Spleen (tissue), 11 donors: Measurements from ENCODE around the gene KLHDC7B. TPM values are rescaled to one million over a fixed set of nuclear protein-coding genes. Genes with fewer than 3 reads are reported as not detected.

ENCODE experiments used
- DNase-seq: peaks from one replicate; pipeline ENCODE4 v3.0.0-alpha.2; 2020
- H3K27ac ChIP-seq, 8 donors: fragments of 200-600 bp; sonication (generic) in 7 of 8; 1 replicate in 4 of 8; 2 replicates in 4 of 8; pipeline versions ENCODE4 v1.5.0 to v1.8.0; 2016 to 2021; ENCODE audit warnings: inconsistent platforms in 4 of 8, mild to moderate bottlenecking in 4 of 8, moderate library complexity in 1 of 8
- H3K27me3 ChIP-seq, 7 donors: fragments of 200-600 bp; sonication (generic) in 6 of 7; replicated peaks in 1 of 7; 1 replicate in 4 of 7; 2 replicates in 3 of 7; pipeline versions ENCODE4 v1.5.0 to v1.8.0; 2016 to 2021; ENCODE audit warnings: inconsistent platforms in 3 of 7, mild to moderate bottlenecking in 1 of 7
- H3K36me3 ChIP-seq, 6 donors: fragments of 200-600 bp; sonication (generic) in 5 of 6; 1 replicate in 4 of 6; 2 replicates in 2 of 6; pipeline versions ENCODE4 v1.5.0 to v1.8.0; 2016 to 2021; ENCODE audit warnings: inconsistent platforms in 2 of 6
- H3K4me1 ChIP-seq, 6 donors: fragments of 200-600 bp; sonication (generic) in 5 of 6; 1 replicate in 3 of 6; 2 replicates in 3 of 6; pipeline versions ENCODE4 v1.5.0 to v1.8.0; 2016 to 2021; ENCODE audit warnings: inconsistent platforms in 3 of 6
- H3K4me3 ChIP-seq, 8 donors: fragments of 200-600 bp; sonication (generic) in 7 of 8; 1 replicate in 4 of 8; 2 replicates in 4 of 8; pipeline versions ENCODE4 v1.5.0 to v1.8.0; 2016 to 2021; ENCODE audit warnings: inconsistent platforms in 4 of 8, mild to moderate bottlenecking in 4 of 8, moderate library complexity in 2 of 8
- H3K9me3 ChIP-seq, 8 donors: fragments of 200-600 bp; sonication (generic) in 7 of 8; 1 replicate in 4 of 8; 2 replicates in 4 of 8; pipeline versions ENCODE4 v1.5.0 to v1.8.0; 2016 to 2021; ENCODE audit warnings: inconsistent platforms in 4 of 8
- CTCF ChIP-seq, 11 experiments: fragments of 200-600 bp in 7 of 11; fragments of 450-650 bp in 4 of 11; sonication (generic) in 4 of 11; IDR thresholded peaks in 8 of 11; conservative IDR thresholded peaks in 3 of 11; 1 replicate in 7 of 11; 2 replicates in 4 of 11; pipeline versions ENCODE4 v1.4.0 to v1.8.0; 2016 to 2021; ENCODE audit warnings: antibody characterized with exemption in 11 of 11, inconsistent platforms in 4 of 11, mild to moderate bottlenecking in 1 of 11
- POLR2A ChIP-seq, 3 donors: fragments of 450-650 bp; IDR thresholded peaks; one replicate each; pipeline ENCODE4 v1.5.1; 2017; ENCODE audit warnings: antibody characterized with exemption in 3 of 3, mild to moderate bottlenecking in 1 of 3
- POLR2AphosphoS5 ChIP-seq, 3 donors: sonication (generic); formaldehyde crosslinking; IDR thresholded peaks; one replicate each; pipeline ENCODE4 v1.5.1; 2017; ENCODE audit warnings: antibody characterized with exemption in 3 of 3
- WGBS, 5 donors: extraction: QIAGEN DNeasy Blood & Tissue Kit in 3 of 5; methylation state at CpG; one replicate each; pipeline versions ENCODE4 v1.1.5 to v1.1.7; 2013 to 2018; 5-methylcytosine and 5-hydroxymethylcytosine counted together
- intact Hi-C: fragments of 100-400 bp; cut with DNase I; formaldehyde crosslinking; loops from one replicate; pipeline ENCODE4 v1.15.0; 2023; ENCODE audit warnings: low total_unique reads
- polyA plus RNA-seq, 3 donors: library from polyadenylated mRNA; stranded (reverse); fragments of 200-250 nt; gene quantifications; one replicate each; pipeline ENCODE4 v1.2.1, GENCODE V29; 2013
- total RNA-seq, 7 donors: library from RNA; depleted of rRNA in 3 of 7; stranded (reverse); fragments of >200 nt in 3 of 7; fragmentation: NEBNext Ultra II Directional in 4 of 7; extraction: Animal tissue kit (Norgen Biotek cat#: 25700) in 4 of 7; gene quantifications; one replicate each; pipeline versions ENCODE4 v1.1.0 to v1.2.1, GENCODE V29; 2016 to 2021
- donor health status: healthy with polysubstance abuse.
- donor health status: DM: no; HTN: no; CAD: no; lungs with moderate emphysema.
- donor health status: DM: no; HTN: no; CAD: no.
- donor health status: Bipolar disorder and iron deficiency.
- donor health status: healthy.
- donor health status: DM: no; HTN: no; CAD: no.
- donor health status: DM: yes; HTN: yes; CAD: no.

The KLHDC7B gene
- total and polyA plus RNA-seq, 10 donors = 2.6 to 5.0 (median 3.4) TPM

- Histone ChIP-seq H3K36me3 (peaks cover 0 to 33% (median 15%) of the 10 kb centered on the region in 6 donors), H3K4me3 (peak within 1 kb of the TSS; percentile 74 to 93 (median 86)), H3K9me3 (no peaks in the 10 kb centered on the region), H3K27ac (peak within 1 kb of the TSS; percentile 92 to 100 (median 98)), H3K27me3 (peaks cover 0 to 8% (median 0%) of the 10 kb centered on the region in 7 donors), H3K4me1 (peaks cover 5 to 59% (median 32%) of the 10 kb centered on the region in 6 donors)
- intact Hi-C loops = no loop called here
- peak; percentile 100 for DNase-seq
- TF ChIP-seq CTCF (IDR thresholded peaks at IDR 0.05 in 8 of 11, conservative IDR thresholded peaks at IDR 0.05 in 3 of 11) (peak in 1 of 11 experiments; percentile 41), POLR2A (IDR thresholded peaks at IDR 0.05) (peak in 1 of 3 donors; percentile 84), POLR2AphosphoS5 (IDR thresholded peaks at IDR 0.05) (peak; percentile 89 to 94 (median 92))
- WGBS, 5 donors = 0 to 1% (median 1%) methylated on average over 33 to 96 of the region's 96 CpGs
Measured at GRCh38 chr22:50582493-50583293, 37.0 kb downstream of the KLHDC7B start, which contains the start of gene CHKB. Gene CHKB (minus strand): TSS chr22:50582849. CDS start chr22:50582781, 68 bp downstream.

- H3K4me3 ChIP-seq = peak overlapping the region; percentile 74 to 93 (median 86)
- peaks cover 0 to under 1% (median 0%) of the 10 kb centered on the region in 7 donors for H3K27me3 ChIP-seq
- peaks cover 5 to 55% (median 30%) of the 10 kb centered on the region in 6 donors for H3K4me1 ChIP-seq
- H3K27ac ChIP-seq = peak overlapping the region; percentile 92 to 100 (median 98)
- DNase-seq = peak; percentile 73
- WGBS, 5 donors = 8 to 14% (median 10%) methylated on average over 37 of the region's 37 CpGs
- H3K36me3 ChIP-seq = peaks cover 0 to 31% (median 15%) of the 10 kb centered on the region in 6 donors
- TF ChIP-seq POLR2AphosphoS5 (IDR thresholded peaks at IDR 0.05) (no peak), CTCF (IDR thresholded peaks at IDR 0.05 in 8 of 11, conservative IDR thresholded peaks at IDR 0.05 in 3 of 11) (no peak), POLR2A (IDR thresholded peaks at IDR 0.05) (no peak)
- no peaks in the 10 kb centered on the region for H3K9me3 ChIP-seq
- intact Hi-C loops = no loop called here
Measured at GRCh38 chr22:50583294-50583861, 37.7 kb downstream of the KLHDC7B start.

- WGBS, 5 donors = 94 to 96% (median 96%) methylated on average over 23 of the region's 23 CpGs
- H3K36me3 ChIP-seq = peaks cover 0 to 21% (median 11%) of the 10 kb centered on the region in 6 donors
- intact Hi-C loops = no loop called here
- H3K27me3 ChIP-seq = no peaks in the 10 kb centered on the region
- peaks cover 5 to 44% (median 25%) of the 10 kb centered on the region in 6 donors for H3K4me1 ChIP-seq
- peak; percentile 56 for DNase-seq
- H3K4me3 ChIP-seq = no peak overlapping the region
- TF ChIP-seq POLR2AphosphoS5 (IDR thresholded peaks at IDR 0.05) = no peak
- no peak for TF ChIP-seq POLR2A (IDR thresholded peaks at IDR 0.05)
- H3K9me3 ChIP-seq = no peaks in the 10 kb centered on the region
- H3K27ac ChIP-seq = no peak overlapping the region
Measured at GRCh38 chr22:50584106-50585096, 38.7 kb downstream of the KLHDC7B start.

- intact Hi-C loops = no loop called here
- H3K4me3 ChIP-seq = no peak overlapping the region
- H3K36me3 ChIP-seq = peaks cover 0 to 12% (median 5%) of the 10 kb centered on the region in 6 donors
- TF ChIP-seq CTCF (IDR thresholded peaks at IDR 0.05 in 8 of 11, conservative IDR thresholded peaks at IDR 0.05 in 3 of 11) = no peak
- TF ChIP-seq POLR2A (IDR thresholded peaks at IDR 0.05) = no peak
- TF ChIP-seq POLR2AphosphoS5 (IDR thresholded peaks at IDR 0.05) = no peak
- H3K27me3 ChIP-seq = no peaks in the 10 kb centered on the region
- DNase-seq = peak; percentile 37
- H3K9me3 ChIP-seq = no peaks in the 10 kb centered on the region
- no peak overlapping the region for H3K27ac ChIP-seq
- 87 to 97% (median 93%) methylated on average over 3 of the region's 3 CpGs for WGBS, 5 donors
- H3K4me1 ChIP-seq = peaks cover 5 to 36% (median 25%) of the 10 kb centered on the region in 6 donors
Measured at GRCh38 chr22:50585238-50585637, 39.5 kb downstream of the KLHDC7B start.
